ENCODE data around the gene RASGRP2.

RASGRP2 gene

GRCh38 chr11:64755681-64756361, 11.9 kb upstream of the RASGRP2 start:
- no peak for DNase-seq

- DNase-seq: no peak
Measured at GRCh38 chr11:64754919-64755662, 11.1 kb upstream of the RASGRP2 start.

- DNase-seq: no peak
Measured at GRCh38 chr11:64754124-64754918, 10.4 kb upstream of the RASGRP2 start.

- DNase-seq: no peak
Measured at GRCh38 chr11:64753380-64754123, 9.6 kb upstream of the RASGRP2 start.

- no peak for DNase-seq
Measured at GRCh38 chr11:64753019-64753379, 9.1 kb upstream of the RASGRP2 start.

- no peak for DNase-seq
Measured at GRCh38 chr11:64752175-64752970, 8.4 kb upstream of the RASGRP2 start.

GRCh38 chr11:64751580-64751979, 7.6 kb upstream of the RASGRP2 start:
- no peak for DNase-seq

GRCh38 chr11:64751136-64751535, 7.2 kb upstream of the RASGRP2 start:
- no peak for DNase-seq

- no peak for DNase-seq
Measured at GRCh38 chr11:64750361-64751054, 6.6 kb upstream of the RASGRP2 start.

- DNase-seq: no peak
Measured at GRCh38 chr11:64747961-64748665, 4.2 kb upstream of the RASGRP2 start.

GRCh38 chr11:64746486-64746885, 2.5 kb upstream of the RASGRP2 start:
- no peak for DNase-seq

- DNase-seq: peak; percentile 79
Measured at GRCh38 chr11:64745521-64746328, 1.8 kb upstream of the RASGRP2 start.

GRCh38 chr11:64745189-64745520, 1.2 kb upstream of the RASGRP2 start:
- peak; percentile 57 for DNase-seq

- DNase-seq: peak; percentile 53
Measured at GRCh38 chr11:64744544-64745188, 724 bp upstream of the RASGRP2 start.

GRCh38 chr11:64742889-64743590, 902 bp downstream of the RASGRP2 start:
- peak; percentile 62 for DNase-seq

- DNase-seq: no peak
Measured at GRCh38 chr11:64742087-64742888, 1.7 kb downstream of the RASGRP2 start.

GRCh38 chr11:64741375-64742086, 2.4 kb downstream of the RASGRP2 start:
- DNase-seq: no peak
